ENCODE data around the gene POMGNT2.

Gene POMGNT2

DNA sequence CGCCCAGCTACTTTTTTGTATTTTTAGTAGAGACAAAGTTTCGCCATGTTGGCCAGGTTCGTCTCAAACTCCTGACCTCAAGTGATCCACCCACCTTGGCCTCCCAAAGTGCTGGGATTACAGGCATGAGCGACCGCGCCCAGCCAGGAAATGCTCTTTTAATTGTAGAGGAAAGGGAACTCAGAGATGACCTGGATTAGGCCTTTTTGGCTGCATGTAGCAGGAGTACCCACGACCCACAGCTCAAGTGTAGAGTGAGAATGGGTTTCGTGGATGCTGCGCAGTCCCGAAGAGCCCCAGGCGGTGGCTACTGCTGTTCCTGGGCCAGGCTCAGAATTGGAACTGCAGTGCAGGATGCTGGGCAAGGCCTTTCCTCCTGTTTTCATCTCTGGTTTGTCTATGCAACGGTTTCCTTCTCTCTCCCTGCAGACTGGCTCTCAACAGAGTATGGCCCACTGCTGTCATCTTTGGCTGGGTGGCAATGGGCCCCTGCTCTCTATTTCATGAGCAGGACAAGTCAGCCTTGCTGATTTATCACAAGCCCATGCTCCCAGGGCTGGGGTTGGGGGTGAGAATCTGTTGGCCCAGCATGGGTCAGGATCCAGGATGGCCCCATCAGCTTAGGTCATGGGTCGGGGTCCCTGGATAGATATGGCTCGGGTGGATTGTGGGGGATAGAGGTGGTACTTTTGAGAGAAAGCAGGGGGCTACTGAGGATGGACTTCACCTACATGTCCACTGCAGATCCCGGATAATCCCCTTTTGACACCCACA is 75.5 kb downstream of the POMGNT2 start:
- H4K91ac ChIP-seq (ENCODE audit: low read length), result no peak overlapping the region
- 82% methylated on average over 14 of the region's 15 CpGs for WGBS
- H3K79me1 ChIP-seq (replicated peaks; ENCODE audit: low read length, poor library complexity, severe bottlenecking), result no peaks in the 10 kb centered on the region
- no peak for DNase-seq
- H2BK5ac ChIP-seq (ENCODE audit: low read depth, low read length, poor library complexity, severe bottlenecking), result no peak overlapping the region
- H3K9ac ChIP-seq (ENCODE audit: low read length), result no peak overlapping the region
- no peak overlapping the region for H3K14ac ChIP-seq (ENCODE audit: low read length in 2 of 2)
- no peak overlapping the region for H3K4me2 ChIP-seq (ENCODE audit: low read length, poor library complexity, severe bottlenecking)
- H3K4me3 ChIP-seq (ENCODE audit: insufficient read depth in 1 of 2, low read depth in 1 of 2, low read length in 2 of 2), result no peak overlapping the region
- H3K4ac ChIP-seq (ENCODE audit: low read depth in 1 of 2, low read length in 2 of 2), result no peak overlapping the region
- no peak overlapping the region for H2BK12ac ChIP-seq (ENCODE audit: low read length in 2 of 2)
- no peak overlapping the region for H2BK120ac ChIP-seq (ENCODE audit: low read depth, low read length)
- H2AK5ac ChIP-seq (ENCODE audit: low read length, severe bottlenecking), result no peak overlapping the region
- H3K23ac ChIP-seq (ENCODE audit: low read length in 2 of 2), result no peak overlapping the region
- H3K36me3 ChIP-seq (ENCODE audit: control insufficient read depth in 1 of 2, insufficient read depth in 2 of 2, low read depth in 1 of 2, low read length in 2 of 2), result no peaks in the 10 kb centered on the region
- H4K8ac ChIP-seq (ENCODE audit: low read length), result no peak overlapping the region
- H3K9me3 ChIP-seq (ENCODE audit: control insufficient read depth, low read length), result no peaks in the 10 kb centered on the region
- H2BK15ac ChIP-seq (ENCODE audit: low read depth, poor library complexity, severe bottlenecking), result no peak overlapping the region
- no peak overlapping the region for H2AFZ ChIP-seq (ENCODE audit: low read depth, low read length)
- no peak overlapping the region for H3K18ac ChIP-seq (ENCODE audit: low read depth in 1 of 2, low read length in 2 of 2)
- H3K4me1 ChIP-seq (ENCODE audit: control insufficient read depth, insufficient read depth, low read depth, low read length), result no peaks in the 10 kb centered on the region
- no peak overlapping the region for H3K27ac ChIP-seq (ENCODE audit: low read length, poor library complexity, severe bottlenecking)
- peaks cover 0 to 8% of the 10 kb centered on the region in 2 experiments for H3K27me3 ChIP-seq (ENCODE audit: control insufficient read depth in 1 of 2, insufficient read depth in 1 of 2, low read length in 2 of 2)
